ENCODE results near the gene RANBP9. TPM values are rescaled to one million over a fixed set of nuclear protein-coding genes. Genes with fewer than 3 reads are reported as not detected.

RANBP9 gene
- total RNA-seq, 1 donor from 2014 or later = 33.2 TPM

- no peak for TF ChIP-seq CTCF (IDR thresholded peaks at IDR 0.05; ENCODE audit: borderline replicate concordance)
- peak overlapping the region; percentile 92 for H3K27ac ChIP-seq (replicated peaks)
- peak overlapping the region; percentile 92 for H3K4me3 ChIP-seq
- peaks cover 53% of the 10 kb centered on the region for H3K4me1 ChIP-seq
- H3K9me3 ChIP-seq (replicated peaks) = no peaks in the 10 kb centered on the region
- H3K27me3 ChIP-seq (ENCODE audit: low read depth) = no peaks in the 10 kb centered on the region
- H3K36me3 ChIP-seq = no peaks in the 10 kb centered on the region
- intact Hi-C loops (cut with micrococcal nuclease) = no loop called here
- DNase-seq = peak; percentile 27
Observed at GRCh38 chr6:13710552-13711323, 897 bp downstream of the RANBP9 start.

GRCh38 chr6:13709689-13710551, 1.7 kb downstream of the RANBP9 start:
- Histone ChIP-seq H3K36me3 (no peaks in the 10 kb centered on the region), H3K9me3 (replicated peaks) (no peaks in the 10 kb centered on the region), H3K27ac (replicated peaks) (peak overlapping the region; percentile 92), H3K4me1 (peaks cover 53% of the 10 kb centered on the region), H3K27me3 (ENCODE audit: low read depth) (no peaks in the 10 kb centered on the region), H3K4me3 (peak overlapping the region; percentile 92)
- TF ChIP-seq CTCF (IDR thresholded peaks at IDR 0.05; ENCODE audit: borderline replicate concordance) = no peak
- intact Hi-C loops (cut with micrococcal nuclease) = loop anchor here (10.0 kb wide), 1 partner anchor 85 kb away; no protein-coding TSS in a partner anchor
- DNase-seq = no peak

- no peaks in the 10 kb centered on the region for H3K27me3 ChIP-seq (ENCODE audit: low read depth)
- H3K4me1 ChIP-seq = peaks cover 63% of the 10 kb centered on the region
- no peaks in the 10 kb centered on the region for H3K36me3 ChIP-seq
- H3K4me3 ChIP-seq = peak overlapping the region; percentile 92
- H3K27ac ChIP-seq (replicated peaks) = peak overlapping the region; percentile 92
- DNase-seq = no peak
- intact Hi-C loops (cut with micrococcal nuclease) = loop anchor here (10.0 kb wide), 1 partner anchor 84 kb away; no protein-coding TSS in a partner anchor
- no peak for TF ChIP-seq CTCF (IDR thresholded peaks at IDR 0.05; ENCODE audit: borderline replicate concordance)
- no peaks in the 10 kb centered on the region for H3K9me3 ChIP-seq (replicated peaks)
Observed at GRCh38 chr6:13708736-13709135, 2.9 kb downstream of the RANBP9 start.

GRCh38 chr6:13703496-13703895, 8.1 kb downstream of the RANBP9 start:
- Histone ChIP-seq H3K4me3 (no peak overlapping the region), H3K27me3 (ENCODE audit: low read depth) (no peaks in the 10 kb centered on the region), H3K27ac (replicated peaks) (no peak overlapping the region), H3K9me3 (replicated peaks) (no peaks in the 10 kb centered on the region), H3K4me1 (peaks cover 61% of the 10 kb centered on the region), H3K36me3 (no peaks in the 10 kb centered on the region)
- TF ChIP-seq CTCF (IDR thresholded peaks at IDR 0.05; ENCODE audit: borderline replicate concordance) = no peak
- intact Hi-C loops (cut with micrococcal nuclease) = loop anchor here (10.0 kb wide), 1 partner anchor 79 kb away; no protein-coding TSS in a partner anchor
- DNase-seq = no peak

- intact Hi-C loops (cut with micrococcal nuclease) = loop anchor here (10.0 kb wide), 1 partner anchor 78 kb away; no protein-coding TSS in a partner anchor
- peaks cover 56% of the 10 kb centered on the region for H3K4me1 ChIP-seq
Observed at GRCh38 chr6:13702809-13703302, 8.8 kb downstream of the RANBP9 start.

More at GRCh38 chr6:13702809-13703302, 8.8 kb downstream of the RANBP9 start:
- no peak overlapping the region for H3K4me3 ChIP-seq
- H3K27me3 ChIP-seq (ENCODE audit: low read depth) = no peaks in the 10 kb centered on the region
- no peaks in the 10 kb centered on the region for H3K36me3 ChIP-seq
- no peaks in the 10 kb centered on the region for H3K9me3 ChIP-seq (replicated peaks)
- no peak for TF ChIP-seq CTCF (IDR thresholded peaks at IDR 0.05; ENCODE audit: borderline replicate concordance)
- no peak overlapping the region for H3K27ac ChIP-seq (replicated peaks)
- no peak for DNase-seq
